Thymus (tissue), 11 donors: ENCODE results near the gene MRPS7. TPM values are rescaled to one million over a fixed set of nuclear protein-coding genes. Genes with fewer than 3 reads are reported as not detected.

Experiments
- DNase-seq, 9 donors: peaks; one replicate each; pipeline ENCODE4 v3.0.0-alpha.2; 2013; ENCODE audit warnings: low spot score in 9 of 9, low read depth in 6 of 9, missing footprints in 1 of 9
- H3K27ac ChIP-seq, 2 donors: one replicate each; pipeline ENCODE4 v1.5.1; 2013; ENCODE audit warnings: control low read depth in 1 of 2, low read depth in 1 of 2, low read length in 1 of 2, mild to moderate bottlenecking in 1 of 2, moderate library complexity in 1 of 2
- H3K27me3 ChIP-seq, 2 donors: one replicate each; pipeline ENCODE4 v1.5.1; 2013; ENCODE audit warnings: low read length in 1 of 2; ENCODE audit not compliant: control insufficient read depth in 2 of 2, insufficient read depth in 1 of 2
- H3K36me3 ChIP-seq, 2 donors: one replicate each; pipeline ENCODE4 v1.5.1; 2013; ENCODE audit warnings: low read length in 1 of 2, mild to moderate bottlenecking in 1 of 2, moderate library complexity in 1 of 2; ENCODE audit not compliant: control insufficient read depth in 2 of 2, insufficient read depth in 2 of 2
- H3K4me1 ChIP-seq, 2 donors: one replicate each; pipeline ENCODE4 v1.5.1; 2013; ENCODE audit warnings: low read length in 2 of 2; ENCODE audit not compliant: control insufficient read depth in 2 of 2, insufficient read depth in 2 of 2
- H3K4me3 ChIP-seq, 2 donors: one replicate each; pipeline ENCODE4 v1.5.1; 2013; ENCODE audit warnings: low read length in 2 of 2, control low read depth in 1 of 2, mild to moderate bottlenecking in 1 of 2
- H3K9me3 ChIP-seq, 2 donors: one replicate each; pipeline ENCODE4 v1.5.1; 2013; ENCODE audit warnings: low read length in 1 of 2, mild to moderate bottlenecking in 1 of 2; ENCODE audit not compliant: control insufficient read depth in 2 of 2, insufficient read depth in 1 of 2
- WGBS: extraction: QIAGEN DNeasy Blood & Tissue Kit; methylation state at CpG from one replicate; pipeline ENCODE4 v1.1.7; 2013; 5-methylcytosine and 5-hydroxymethylcytosine counted together
- polyA plus RNA-seq: library from polyadenylated mRNA; stranded (reverse); fragments of 200-250 nt; gene quantifications from one replicate; pipeline ENCODE4 v1.2.3, GENCODE V29; 2013
- total RNA-seq: library from RNA; stranded (reverse); fragments of 120-200 nt; gene quantifications from one replicate; pipeline ENCODE4 v1.2.4, GENCODE V29; 2013
- donor health status: healthy.

The MRPS7 gene
- total and polyA plus RNA-seq, 2 donors, result 39.1 to 62.8 TPM

GRCh38 chr17:75241143-75241430 lies 20.6 kb upstream of the MRPS7 start:
- Histone ChIP-seq H3K9me3 (no peaks in the 10 kb centered on the region), H3K4me1 (peaks cover 26 to 40% of the 10 kb centered on the region in 2 donors), H3K27ac (no peak overlapping the region), H3K27me3 (no peaks in the 10 kb centered on the region), H3K4me3 (no peak overlapping the region), H3K36me3 (peaks cover 90 to 99% of the 10 kb centered on the region in 2 donors)
- 96% methylated on average over 7 of the region's 7 CpGs for WGBS
- no peak for DNase-seq

- no peak for DNase-seq
- Histone ChIP-seq H3K27ac (no peak overlapping the region), H3K9me3 (no peaks in the 10 kb centered on the region), H3K36me3 (peaks cover 90 to 99% of the 10 kb centered on the region in 2 donors), H3K4me3 (no peak overlapping the region), H3K4me1 (peaks cover 26 to 43% of the 10 kb centered on the region in 2 donors), H3K27me3 (no peaks in the 10 kb centered on the region)
- 96% methylated on average over 9 of the region's 9 CpGs for WGBS
Observed at GRCh38 chr17:75241502-75241901, 20.2 kb upstream of the MRPS7 start.

- Histone ChIP-seq H3K9me3 (no peaks in the 10 kb centered on the region), H3K27ac (no peak overlapping the region), H3K4me3 (no peak overlapping the region), H3K4me1 (peaks cover 26 to 43% of the 10 kb centered on the region in 2 donors), H3K27me3 (no peaks in the 10 kb centered on the region), H3K36me3 (peaks cover 87 to 95% of the 10 kb centered on the region in 2 donors)
- WGBS, result 97% methylated on average over 15 of the region's 15 CpGs
- DNase-seq, result no peak
Observed at GRCh38 chr17:75241996-75242460, 19.7 kb upstream of the MRPS7 start.

- no peaks in the 10 kb centered on the region for H3K27me3 ChIP-seq
- H3K9me3 ChIP-seq, result no peaks in the 10 kb centered on the region
- DNase-seq, result no peak
- no peak overlapping the region for H3K27ac ChIP-seq
- peaks cover 26 to 43% of the 10 kb centered on the region in 2 donors for H3K4me1 ChIP-seq
- 87% methylated on average over 17 of the region's 17 CpGs for WGBS
- no peak overlapping the region for H3K4me3 ChIP-seq
- peaks cover 81 to 92% of the 10 kb centered on the region in 2 donors for H3K36me3 ChIP-seq
Observed at GRCh38 chr17:75242461-75243042, 19.1 kb upstream of the MRPS7 start.

GRCh38 chr17:75244133-75244866 lies 17.4 kb upstream of the MRPS7 start:
- no peaks in the 10 kb centered on the region for H3K27me3 ChIP-seq
- peaks cover 26 to 43% of the 10 kb centered on the region in 2 donors for H3K4me1 ChIP-seq
- DNase-seq, result peak in 3 of 9 donors; percentile 12 to 70 (median 42)
- H3K27ac ChIP-seq, result peak overlapping the region; percentile 49 to 65
- no peaks in the 10 kb centered on the region for H3K9me3 ChIP-seq
- H3K4me3 ChIP-seq, result no peak overlapping the region
- H3K36me3 ChIP-seq, result peaks cover 70 to 79% of the 10 kb centered on the region in 2 donors
- 26% methylated on average over 22 of the region's 22 CpGs for WGBS

- Histone ChIP-seq H3K27me3 (no peaks in the 10 kb centered on the region), H3K36me3 (peaks cover 63 to 72% of the 10 kb centered on the region in 2 donors), H3K27ac (peak overlapping the region; percentile 49 to 65), H3K4me3 (no peak overlapping the region), H3K9me3 (no peaks in the 10 kb centered on the region), H3K4me1 (peaks cover 26 to 48% of the 10 kb centered on the region in 2 donors)
- no peak for DNase-seq
- 84% methylated on average over 6 of the region's 6 CpGs for WGBS
Observed at GRCh38 chr17:75245011-75245410, 16.7 kb upstream of the MRPS7 start.

GRCh38 chr17:75246404-75246803 lies 15.3 kb upstream of the MRPS7 start:
- WGBS, result 99% methylated on average over 12 of the region's 12 CpGs
- Histone ChIP-seq H3K4me1 (peaks cover 26 to 51% of the 10 kb centered on the region in 2 donors), H3K36me3 (peaks cover 49 to 58% of the 10 kb centered on the region in 2 donors), H3K27ac (no peak overlapping the region), H3K9me3 (no peaks in the 10 kb centered on the region), H3K4me3 (no peak overlapping the region), H3K27me3 (no peaks in the 10 kb centered on the region)
- no peak for DNase-seq

GRCh38 chr17:75249564-75249963 lies 12.1 kb upstream of the MRPS7 start:
- H3K4me1 ChIP-seq, result peaks cover 12 to 31% of the 10 kb centered on the region in 2 donors
- peaks cover 26 to 27% of the 10 kb centered on the region in 2 donors for H3K36me3 ChIP-seq
- 90% methylated on average over 4 of the region's 4 CpGs for whole genome bisulfite sequencing
- H3K27me3 ChIP-seq, result no peaks in the 10 kb centered on the region
- H3K9me3 ChIP-seq, result no peaks in the 10 kb centered on the region
- peak overlapping the region in 1 of 2 donors; percentile 49 for H3K27ac ChIP-seq
- H3K4me3 ChIP-seq, result no peak overlapping the region
- no peak for DNase-seq

- H3K4me1 ChIP-seq, result peaks cover 7 to 26% of the 10 kb centered on the region in 2 donors
- H3K27ac ChIP-seq, result peak overlapping the region; percentile 42 to 49
- no peaks in the 10 kb centered on the region for H3K27me3 ChIP-seq
- H3K9me3 ChIP-seq, result no peaks in the 10 kb centered on the region
- DNase-seq, result peak in 1 of 9 donors; percentile 42
- H3K36me3 ChIP-seq, result peaks cover 22 to 23% of the 10 kb centered on the region in 2 donors
- H3K4me3 ChIP-seq, result no peak overlapping the region
- WGBS, result 77% methylated on average over 11 of the region's 11 CpGs
Observed at GRCh38 chr17:75250009-75250471, 11.6 kb upstream of the MRPS7 start.
